A549 (cell line): ENCODE results near the gene CPSF4. TPM values are rescaled to one million over a fixed set of nuclear protein-coding genes. Genes with fewer than 3 reads are reported as not detected.

ENCODE experiments used
- ATAC-seq, 2 experiments: fragments of 200-7000 bp in 1 of 2; fragments of >200 bp in 1 of 2; cut with Nextera tagmentation in 1 of 2; cut with Tn5 transposase in 1 of 2; 3 replicates each; pipeline versions ENCODE4 v1.8.0 to v1.9.1; 2018 to 2020; ENCODE audit warnings: mild to moderate bottlenecking in 1 of 2, moderate library complexity in 1 of 2
- CTCF ChIA-PET: fragments of 300-600 bp; sonication (Branson Sonifier 250); formaldehyde crosslinking; extraction: SDS; loops from one replicate; lab custom pipeline; 2021; ENCODE audit warnings: antibody characterized with exemption, inconsistent platforms; lab: Yijun Ruan, JAX
- POLR2A ChIA-PET: fragments of 350-600 bp; formaldehyde crosslinking; extraction: SDS; loops from one replicate; lab custom pipeline; 2021; ENCODE audit warnings: antibody characterized with exemption, inconsistent platforms; lab: Yijun Ruan, JAX
- DNase-seq, 2 experiments: peaks; one replicate each; pipeline versions ENCODE4 v3.0.0 to v3.0.0-alpha.2; 2011 to 2016; ENCODE audit warnings: low read depth in 1 of 2, low spot score in 1 of 2
- FAIRE-seq: peaks from 2 replicates; lab custom pipeline; 2011; peaks lifted over from hg19 to GRCh38; lab: Jason Lieb, UNC
- H3K27ac ChIP-seq, 2 experiments: fragments of >200 bp; sonication (Bioruptor Twin); formaldehyde crosslinking; 3 replicates each; pipeline ENCODE4 v1.5.1; 2016 to 2017
- H3K4me1 ChIP-seq: fragments of >200 bp; sonication (Bioruptor Twin); formaldehyde crosslinking; 3 replicates; pipeline ENCODE4 v1.6.1; 2016
- H3K4me2 ChIP-seq: fragments of >200 bp; sonication (Bioruptor Twin); formaldehyde crosslinking; 3 replicates; pipeline ENCODE4 v1.6.1; 2016
- H3K4me3 ChIP-seq: fragments of >200 bp; sonication (Bioruptor Twin); formaldehyde crosslinking; 3 replicates; pipeline ENCODE4 v1.5.1; 2016
- H3K9me3 ChIP-seq: fragments of >200 bp; sonication (Bioruptor Twin); formaldehyde crosslinking; 3 replicates; pipeline ENCODE4 v1.6.1; 2016
- ATOH8 ChIP-seq: fragments of 250-450 bp; sonication (Bioruptor Pico); IDR thresholded peaks from 2 replicates; pipeline ENCODE4 v1.5.0; 2020; ENCODE audit warnings: low read depth, mild to moderate bottlenecking, moderate library complexity
- BCL3 ChIP-seq: fragments of >200 bp; sonication (Bioruptor Twin); formaldehyde crosslinking; IDR thresholded peaks from 3 replicates; pipeline ENCODE4 v1.6.1; 2016
- CBX8 ChIP-seq: fragments of 200-600 bp; sonication (generic); IDR thresholded peaks from 2 replicates; pipeline ENCODE4 v1.6.1; 2016
- CEBPB ChIP-seq, 2 experiments: fragments of >200 bp in 1 of 2; sonication (Bioruptor Twin) in 1 of 2; formaldehyde crosslinking in 1 of 2; IDR thresholded peaks; 2 replicates each; pipeline ENCODE4 v1.6.1; 2012 to 2016
- CHD2 ChIP-seq: fragments of 150-350 bp; IDR thresholded peaks from 2 replicates; pipeline ENCODE4 v1.6.1; 2014; ENCODE audit warnings: low read length; ENCODE audit not compliant: partially characterized antibody
- EHF ChIP-seq: fragments of 250-450 bp; sonication (Bioruptor Pico); IDR thresholded peaks from 2 replicates; pipeline ENCODE4 v1.5.0; 2020; ENCODE audit warnings: mild to moderate bottlenecking
- ESRRA ChIP-seq: fragments of 150-350 bp; IDR thresholded peaks from 2 replicates; pipeline ENCODE4 v1.6.1; 2014; ENCODE audit warnings: mild to moderate bottlenecking, low read length, borderline replicate concordance
- FOSB ChIP-seq: fragments of 250-450 bp; sonication (Bioruptor Pico); IDR thresholded peaks from 2 replicates; pipeline ENCODE4 v1.5.0; 2020; ENCODE audit warnings: mild to moderate bottlenecking, moderate library complexity
- FOSL2 ChIP-seq, 2 experiments: fragments of 450-650 bp in 1 of 2; fragments of >200 bp in 1 of 2; sonication (Bioruptor Twin) in 1 of 2; formaldehyde crosslinking; IDR thresholded peaks; 2 replicates each; pipeline versions ENCODE4 v1.5.0 to v1.6.1; 2016 to 2020; ENCODE audit warnings: mild to moderate bottlenecking in 1 of 2, moderate library complexity in 1 of 2
- GATA3 ChIP-seq: IDR thresholded peaks from 2 replicates; pipeline ENCODE4 v1.6.1; 2012; ENCODE audit warnings: borderline replicate concordance
- HMGXB4 ChIP-seq: fragments of 250-450 bp; sonication (Bioruptor Pico); IDR thresholded peaks from 2 replicates; pipeline ENCODE4 v1.5.0; 2021; ENCODE audit warnings: mild to moderate bottlenecking, moderate library complexity, borderline replicate concordance
- HOXA7 ChIP-seq: fragments of 250-450 bp; sonication (Bioruptor Pico); IDR thresholded peaks from 2 replicates; pipeline ENCODE4 v1.5.0; 2020; ENCODE audit warnings: mild to moderate bottlenecking, moderate library complexity
- JUN ChIP-seq, 2 experiments: fragments of >200 bp; sonication (Bioruptor Twin); formaldehyde crosslinking; IDR thresholded peaks; 2 replicates in 1 of 2; 3 replicates in 1 of 2; pipeline ENCODE4 v1.6.1; 2016 to 2017
- KDM1A ChIP-seq: fragments of 200-600 bp; sonication (generic); IDR thresholded peaks from 2 replicates; pipeline ENCODE4 v1.6.1; 2016; ENCODE audit warnings: low read depth, mild to moderate bottlenecking
- KDM5A ChIP-seq: fragments of 200-600 bp; sonication (generic); IDR thresholded peaks from 2 replicates; pipeline ENCODE4 v1.6.1; 2016; ENCODE audit warnings: antibody characterized with exemption, mild to moderate bottlenecking
- MAFK ChIP-seq: fragments of 450-650 bp; IDR thresholded peaks from 2 replicates; pipeline ENCODE4 v1.6.1; 2014; ENCODE audit not compliant: partially characterized antibody
- MAX ChIP-seq: IDR thresholded peaks from 2 replicates; pipeline ENCODE4 v1.6.1; 2012
- NFE2L2 ChIP-seq: fragments of 150-350 bp; conservative IDR thresholded peaks from 2 replicates; pipeline ENCODE4 v1.6.1; 2014; ENCODE audit warnings: low read length
- NR3C1 ChIP-seq: fragments of >200 bp; sonication (Bioruptor Twin); formaldehyde crosslinking; IDR thresholded peaks from 3 replicates; pipeline ENCODE4 v1.6.1; 2017
- PHF8 ChIP-seq: fragments of 200-600 bp; sonication (generic); IDR thresholded peaks from 2 replicates; pipeline ENCODE4 v1.6.1; 2016; ENCODE audit warnings: low read depth, mild to moderate bottlenecking, antibody characterized with exemption, moderate library complexity, borderline replicate concordance
- RCOR1 ChIP-seq: fragments of 150-350 bp; IDR thresholded peaks from 2 replicates; pipeline ENCODE4 v1.6.1; 2014; ENCODE audit warnings: antibody characterized with exemption, low read length, low read depth
- TFCP2L1 ChIP-seq: fragments of 250-450 bp; sonication (Bioruptor Pico); IDR thresholded peaks from 2 replicates; pipeline ENCODE4 v1.5.0; 2021; ENCODE audit warnings: mild to moderate bottlenecking
- TP53 ChIP-seq: fragments of 250-450 bp; sonication (Bioruptor Pico); IDR thresholded peaks from 2 replicates; pipeline ENCODE4 v1.5.0; 2021; ENCODE audit warnings: mild to moderate bottlenecking, moderate library complexity
- ZNF302 ChIP-seq: fragments of 250-450 bp; sonication (Bioruptor Pico); IDR thresholded peaks from 2 replicates; pipeline ENCODE4 v1.9.0; 2021; ENCODE audit warnings: inconsistent platforms, mild to moderate bottlenecking, moderate library complexity
- WGBS: methylation state at CpG from one replicate; pipeline ENCODE4 v1.1.6; 2017; ENCODE audit errors: missing lambda C conversion rate; 5-methylcytosine and 5-hydroxymethylcytosine counted together
- polyA plus RNA-seq, 4 experiments: library from polyadenylated mRNA; depleted of rRNA in 3 of 4; stranded (reverse); fragments of >200 nt; fragmentation: RNase III in 1 of 4; extraction: RNeasy Plus Mini Kit Qiagen cat#74134 plus additional on column Dnase treatment in 1 of 4; gene quantifications; 2 replicates in 3 of 4; 3 replicates in 1 of 4; pipeline ENCODE4 v1.2.3, GENCODE V29; 2011 to 2017

CPSF4 gene
- polyA plus RNA-seq, 2 of the 4 experiments (the other 2 are of a cell fraction), result 28.7 to 35.6 TPM

GRCh38 chr7:99456288-99456687, 17.5 kb downstream of the CPSF4 start:
- Histone ChIP-seq H3K27ac (no peak overlapping the region), H3K4me3 (no peak overlapping the region), H3K4me2 (no peak overlapping the region), H3K4me1 (no peaks in the 10 kb centered on the region), H3K9me3 (no peaks in the 10 kb centered on the region)
- WGBS, result 88% methylated on average over 13 of the region's 13 CpGs
- ChIA-PET CTCF (interaction anchor here (12.6 kb wide), 1 partner anchor 9 kb away, joined by 92 read pairs; no protein-coding TSS in a partner anchor), POLR2A (interaction anchor here (0.9 to 1.2 kb wide), 2 partner anchors 10 to 18 kb away, joined by 4 to 5 read pairs; partner anchors contain the start of genes CPSF4 and PTCD1)
- no peak for FAIRE-seq
- ATAC-seq, result no peak
- no peak for TF ChIP-seq MAX
- no peak for TF ChIP-seq MAFK
- no peak for TF ChIP-seq KDM1A
- no peak for TF ChIP-seq ESRRA
- TF ChIP-seq TFCP2L1 (CRISPR knock-in tag), result no peak
- DNase-seq, result no peak

- TF ChIP-seq ZNF302 (no peak), CHD2 (no peak), RCOR1 (no peak), FOSB (CRISPR knock-in tag) (no peak), GATA3 (no peak), CEBPB (IDR thresholded peaks at IDR 0.05) (no peak), NFE2L2 (no peak), NR3C1 (no peak), EHF (no peak), HMGXB4 (CRISPR knock-in tag) (no peak), HOXA7 (CRISPR knock-in tag) (no peak), CBX8 (no peak), KDM5A (no peak), ATOH8 (no peak)
- DNase-seq, result no peak
- Histone ChIP-seq H3K4me1 (no peaks in the 10 kb centered on the region), H3K4me3 (no peak overlapping the region), H3K9me3 (no peaks in the 10 kb centered on the region), H3K4me2 (no peak overlapping the region), H3K27ac (no peak overlapping the region)
- 90% methylated on average over 5 of the region's 6 CpGs for WGBS
- FAIRE-seq, result no peak
- ATAC-seq, result no peak
- ChIA-PET CTCF (interaction anchor here (12.6 kb wide), 1 partner anchor 10 kb away, joined by 92 read pairs; no protein-coding TSS in a partner anchor), POLR2A (interaction anchor here (0.6 to 0.8 kb wide), 3 partner anchors 19 to 462 kb away, joined by 3 read pairs; partner anchors contain the start of genes CPSF4, PTCD1 and TRIM4)
Measured at GRCh38 chr7:99457050-99457649, 18.4 kb downstream of the CPSF4 start.

GRCh38 chr7:99457650-99458493, 19.1 kb downstream of the CPSF4 start:
- POLR2A ChIA-PET, result no interaction called here
- WGBS, result 88% methylated on average over 19 of the region's 26 CpGs
- ATAC-seq (no peak), FAIRE-seq (no peak), DNase-seq (no peak)
- Histone ChIP-seq H3K27ac (no peak overlapping the region), H3K4me2 (no peak overlapping the region), H3K9me3 (no peaks in the 10 kb centered on the region), H3K4me1 (no peaks in the 10 kb centered on the region), H3K4me3 (no peak overlapping the region)
- CTCF ChIA-PET, result interaction anchor here (1.0 to 12.6 kb wide), 2 partner anchors 11 to 27 kb away, joined by 3 to 92 read pairs; no protein-coding TSS in a partner anchor
- TF ChIP-seq FOSB (CRISPR knock-in tag), result no peak
- 0 out of 3 replicates have a peak, but pooled peaks have one; percentile 11 for TF ChIP-seq BCL3
- TF ChIP-seq TP53 (CRISPR knock-in tag), result no peak
- no peak for TF ChIP-seq KDM5A
- no peak for TF ChIP-seq CEBPB (IDR thresholded peaks at IDR 0.05)
- TF ChIP-seq JUN (IDR thresholded peaks at IDR 0.05), result no peak
- TF ChIP-seq FOSL2 (IDR thresholded peaks at IDR 0.05), result no peak
- TF ChIP-seq FOSL2 (CRISPR knock-in tag; IDR thresholded peaks at IDR 0.05), result no peak
- TF ChIP-seq PHF8, result no peak
